H1 (cell line): ENCODE measurements around the gene KLHL14. TPM values are rescaled to one million over a fixed set of nuclear protein-coding genes. Genes with fewer than 3 reads are reported as not detected.

Experiments used
- CTCF ChIA-PET: fragments of 300-600 bp; sonication (Branson Sonifier 250); formaldehyde crosslinking; loops from one replicate; lab custom pipeline; 2021; ENCODE audit not compliant: partially characterized antibody; lab: Charles Lee
- POLR2A ChIA-PET: fragments of 300-600 bp; sonication (Branson Sonifier 250); formaldehyde crosslinking; loops from one replicate; lab custom pipeline; 2021; ENCODE audit warnings: inconsistent platforms; ENCODE audit not compliant: partially characterized antibody; lab: Charles Lee
- DNase-seq, 2 experiments: peaks; one replicate each; pipeline versions ENCODE4 v3.0.0 to v3.0.0-alpha.2; 2010 to 2022; ENCODE audit warnings: low spot score in 2 of 2, low read depth in 1 of 2, mixed read lengths in 1 of 2
- FAIRE-seq: peaks from 2 replicates; lab custom pipeline; 2011; peaks lifted over from hg19 to GRCh38; lab: Jason Lieb, UNC
- H2AFZ ChIP-seq: 2 replicates; pipeline ENCODE4 v1.8.1; 2012; ENCODE audit warnings: low read length, inconsistent platforms
- H2AK5ac ChIP-seq: 2 replicates; pipeline ENCODE4 v1.6.1; 2013; ENCODE audit warnings: low read depth, low read length
- H2BK120ac ChIP-seq: replicated peaks from 2 replicates; pipeline ENCODE3; 2013; ENCODE audit warnings: low read depth, low read length, inconsistent platforms
- H2BK12ac ChIP-seq: 2 replicates; pipeline ENCODE4 v1.6.1; 2013; ENCODE audit warnings: low read depth, low read length
- H2BK15ac ChIP-seq: 2 replicates; pipeline ENCODE4 v1.6.1; 2013; ENCODE audit warnings: low read length
- H2BK20ac ChIP-seq: 2 replicates; pipeline ENCODE4 v1.6.1; 2013; ENCODE audit warnings: low read length
- H2BK5ac ChIP-seq: 2 replicates; pipeline ENCODE4 v1.6.1; 2013; ENCODE audit warnings: low read depth, low read length
- H3K14ac ChIP-seq: 2 replicates; pipeline ENCODE4 v1.6.1; 2013; ENCODE audit warnings: inconsistent platforms; ENCODE audit not compliant: insufficient read length
- H3K18ac ChIP-seq: 2 replicates; pipeline ENCODE4 v1.6.1; 2013; ENCODE audit warnings: low read length; ENCODE audit errors: extremely low read depth
- H3K23ac ChIP-seq: 2 replicates; pipeline ENCODE4 v1.6.1; 2013; ENCODE audit warnings: inconsistent platforms; ENCODE audit not compliant: insufficient read length
- H3K23me2 ChIP-seq: 2 replicates; pipeline ENCODE4 v1.6.1; 2013; ENCODE audit warnings: low read depth, low read length
- H3K27ac ChIP-seq: 2 replicates; pipeline ENCODE4 v1.6.1; 2011; ENCODE audit warnings: low read depth, low read length, inconsistent platforms
- H3K27me3 ChIP-seq, 4 experiments: replicated peaks in 1 of 4; 1 replicate in 1 of 4; 2 replicates in 3 of 4; pipeline versions ENCODE4 v1.6.1 to v1.8.1; 2011 to 2013; ENCODE audit warnings: low read length in 3 of 4, mild to moderate bottlenecking in 3 of 4, inconsistent platforms in 2 of 4, mixed read lengths in 2 of 4, moderate library complexity in 1 of 4; ENCODE audit not compliant: control insufficient read depth in 3 of 4, insufficient read depth in 3 of 4; ENCODE audit errors: extremely low read depth in 1 of 4
- H3K36me3 ChIP-seq, 4 experiments: 2 replicates each; pipeline versions ENCODE4 v1.6.1 to v1.8.1; 2011 to 2013; ENCODE audit warnings: mild to moderate bottlenecking in 4 of 4, low read length in 3 of 4, moderate library complexity in 2 of 4, control low read depth in 1 of 4, inconsistent platforms in 1 of 4; ENCODE audit not compliant: insufficient read depth in 4 of 4, control insufficient read depth in 2 of 4
- H3K4ac ChIP-seq: replicated peaks from 2 replicates; pipeline ENCODE3; 2013; ENCODE audit warnings: low read length, low read depth, mixed read lengths, inconsistent platforms; ENCODE audit not compliant: insufficient read length
- H3K4me1 ChIP-seq, 4 experiments: replicated peaks in 1 of 4; 1 replicate in 1 of 4; 2 replicates in 3 of 4; pipeline versions ENCODE4 v1.6.1 to v1.8.1; 2011 to 2013; ENCODE audit warnings: low read length in 3 of 4, inconsistent platforms in 2 of 4, mixed read lengths in 1 of 4; ENCODE audit not compliant: insufficient read depth in 4 of 4, control insufficient read depth in 3 of 4
- H3K4me2 ChIP-seq, 2 experiments: 2 replicates each; pipeline versions ENCODE4 v1.6.1 to v1.8.1; 2011 to 2013; ENCODE audit warnings: low read depth in 2 of 2, low read length in 2 of 2, control low read depth in 1 of 2, inconsistent platforms in 1 of 2, mild to moderate bottlenecking in 1 of 2; ENCODE audit not compliant: insufficient read depth in 1 of 2
- H3K4me3 ChIP-seq, 4 experiments: fragments of 200-600, 300-600 bp in 1 of 4; sonication (generic), shearing (Covaris generic), sonication (Bioruptor Twin) in 1 of 4; 2 replicates each; pipeline versions ENCODE4 v1.5.1 to v1.8.1; 2011 to 2016; ENCODE audit warnings: low read length in 4 of 4, low read depth in 3 of 4, control low read depth in 2 of 4, inconsistent platforms in 2 of 4, mild to moderate bottlenecking in 2 of 4, mixed read lengths in 1 of 4, moderate library complexity in 1 of 4; ENCODE audit not compliant: insufficient read depth in 2 of 4; ENCODE audit errors: extremely low read depth in 1 of 4
- H3K56ac ChIP-seq: replicated peaks from 2 replicates; pipeline ENCODE3; 2013; ENCODE audit warnings: low read depth, mild to moderate bottlenecking, mixed read lengths, low read length, inconsistent platforms; ENCODE audit not compliant: insufficient read length
- H3K79me1 ChIP-seq: 2 replicates; pipeline ENCODE4 v1.6.1; 2013; ENCODE audit warnings: low read depth, low read length, control low read depth
- H3K79me2 ChIP-seq, 2 experiments: 2 replicates each; pipeline versions ENCODE4 v1.6.1 to v1.8.1; 2012 to 2013; ENCODE audit warnings: low read length in 2 of 2, mild to moderate bottlenecking in 2 of 2, inconsistent platforms in 1 of 2; ENCODE audit not compliant: insufficient read depth in 2 of 2, control insufficient read depth in 1 of 2
- H3K9ac ChIP-seq, 4 experiments: replicated peaks in 1 of 4; 1 replicate in 1 of 4; 2 replicates in 3 of 4; pipeline versions ENCODE4 v1.6.1 to v1.8.1; 2011 to 2013; ENCODE audit warnings: low read depth in 3 of 4, low read length in 3 of 4, control low read depth in 2 of 4, mild to moderate bottlenecking in 2 of 4, moderate library complexity in 2 of 4, inconsistent platforms in 1 of 4; ENCODE audit errors: extremely low read depth in 1 of 4
- H3K9me3 ChIP-seq, 2 experiments: 2 replicates each; pipeline versions ENCODE4 v1.6.1 to v1.8.1; 2012 to 2013; ENCODE audit warnings: mild to moderate bottlenecking in 2 of 2, moderate library complexity in 2 of 2, control low read depth in 1 of 2, inconsistent platforms in 1 of 2, low read depth in 1 of 2, low read length in 1 of 2, mixed read lengths in 1 of 2; ENCODE audit not compliant: insufficient read depth in 2 of 2
- H4K20me1 ChIP-seq, 2 experiments: replicated peaks in 1 of 2; 2 replicates each; pipeline versions ENCODE3 to v1.8.1; 2011 to 2013; ENCODE audit warnings: inconsistent platforms in 2 of 2, low read length in 2 of 2, mild to moderate bottlenecking in 1 of 2; ENCODE audit not compliant: insufficient read depth in 2 of 2, control insufficient read depth in 1 of 2
- H4K5ac ChIP-seq: 2 replicates; pipeline ENCODE4 v1.6.1; 2013; ENCODE audit warnings: low read length, low read depth, mixed read lengths, inconsistent platforms; ENCODE audit not compliant: insufficient read length
- H4K8ac ChIP-seq: 2 replicates; pipeline ENCODE4 v1.8.0; 2013; ENCODE audit warnings: mild to moderate bottlenecking, moderate library complexity, low read length, inconsistent platforms; ENCODE audit not compliant: insufficient read depth; ENCODE audit errors: extremely low read depth
- H4K91ac ChIP-seq: replicated peaks from 2 replicates; pipeline ENCODE3; 2013; ENCODE audit warnings: low read length, mixed read lengths, inconsistent platforms; ENCODE audit not compliant: insufficient read length
- BRCA1 ChIP-seq: IDR thresholded peaks from 2 replicates; pipeline ENCODE4 v1.6.1; 2012; ENCODE audit warnings: low read depth, low read length, improper control_type of control experiment
- CTBP2 ChIP-seq: IDR thresholded peaks from 2 replicates; pipeline ENCODE4 v1.7.0; 2011; ENCODE audit warnings: borderline replicate concordance, mild to moderate bottlenecking, moderate library complexity, mixed read lengths, low read length; ENCODE audit not compliant: insufficient read depth, insufficient read length
- E2F6 ChIP-seq: IDR thresholded peaks from 2 replicates; pipeline ENCODE4 v1.6.1; 2012; ENCODE audit warnings: inconsistent platforms
- EGR1 ChIP-seq: IDR thresholded peaks from 2 replicates; pipeline ENCODE4 v1.6.1; 2011; ENCODE audit warnings: low read depth, low read length, borderline replicate concordance
- JUND ChIP-seq: IDR thresholded peaks from 2 replicates; pipeline ENCODE4 v1.6.1; 2011; ENCODE audit warnings: mild to moderate bottlenecking, improper control_type of control experiment, low read length
- KDM5A ChIP-seq: fragments of 200-600 bp; IDR thresholded peaks from 2 replicates; pipeline ENCODE4 v1.7.1; 2012; ENCODE audit warnings: mild to moderate bottlenecking, low read length, inconsistent platforms, mixed read lengths
- MAFK ChIP-seq: IDR thresholded peaks from 2 replicates; pipeline ENCODE4 v1.6.1; 2012; ENCODE audit warnings: low read depth, mild to moderate bottlenecking, improper control_type of control experiment, low read length
- NRF1 ChIP-seq: IDR thresholded peaks from 2 replicates; pipeline ENCODE4 v1.6.1; 2011; ENCODE audit warnings: mild to moderate bottlenecking, low read depth, low read length, improper control_type of control experiment
- PHF8 ChIP-seq: fragments of 200-600 bp; sonication (generic); conservative IDR thresholded peaks from 2 replicates; pipeline ENCODE4 v1.7.1; 2012; ENCODE audit warnings: low read depth, mild to moderate bottlenecking, inconsistent platforms, low read length, moderate library complexity
- POLR2A ChIP-seq, 2 experiments: IDR thresholded peaks; 1 replicate in 1 of 2; 2 replicates in 1 of 2; pipeline ENCODE4 v1.6.1; 2011; ENCODE audit warnings: low read depth in 2 of 2, low read length in 2 of 2, mild to moderate bottlenecking in 2 of 2; ENCODE audit errors: control extremely low read depth in 1 of 2
- SIN3A ChIP-seq, 2 experiments: IDR thresholded peaks in 1 of 2; conservative IDR thresholded peaks in 1 of 2; 2 replicates each; pipeline ENCODE4 v1.6.1; 2011 to 2012; ENCODE audit warnings: low read length in 2 of 2, improper control_type of control experiment in 1 of 2, low read depth in 1 of 2, mild to moderate bottlenecking in 1 of 2
- SRF ChIP-seq: IDR thresholded peaks from 2 replicates; pipeline ENCODE4 v1.6.1; 2011; ENCODE audit warnings: mild to moderate bottlenecking, low read depth, low read length, moderate library complexity
- TAF7 ChIP-seq: optimal IDR thresholded peaks from 2 replicates; pipeline ENCODE3; 2011; ENCODE audit warnings: low read depth, mild to moderate bottlenecking, inconsistent platforms, low read length, moderate library complexity, borderline replicate concordance
- TCF12 ChIP-seq: IDR thresholded peaks from 2 replicates; pipeline ENCODE4 v1.6.1; 2011; ENCODE audit warnings: low read depth, mild to moderate bottlenecking, low read length
- YY1 ChIP-seq: IDR thresholded peaks from 2 replicates; pipeline ENCODE4 v1.6.1; 2011; ENCODE audit warnings: low read depth, mild to moderate bottlenecking, low read length
- WGBS, 2 experiments: shearing (Covaris generic) in 1 of 2; methylation state at CpG; one replicate each; pipeline versions ENCODE4 v1.1.6 to v1.1.7; 2013 to 2015; ENCODE audit warnings: low lambda C conversion rate in 2 of 2, mixed read lengths in 2 of 2, inconsistent platforms in 1 of 2, low coverage in 1 of 2, missing lambda C conversion rate in 1 of 2; ENCODE audit not compliant: insufficient replicate concordance in 2 of 2, insufficient coverage in 1 of 2, insufficient read length in 1 of 2; ENCODE audit errors: extremely low coverage in 1 of 2, missing lambda C conversion rate in 1 of 2; 5-methylcytosine and 5-hydroxymethylcytosine counted together
- polyA plus RNA-seq, 7 experiments: library from polyadenylated mRNA; depleted of rRNA in 3 of 7; stranded (reverse) in 5 of 7; unstranded in 2 of 7; fragments of >200 nt in 5 of 7; fragments of 200-250 nt in 2 of 7; gene quantifications; 1 replicate in 5 of 7; 2 replicates in 1 of 7; 4 replicates in 1 of 7; pipeline versions ENCODE4 v1.2.1 to v1.2.3, GENCODE V29; 2011 to 2013; ENCODE audit warnings: missing spikeins in 2 of 7, mixed read lengths in 2 of 7
- total RNA-seq: library from RNA; stranded (reverse); fragmentation: NEBNext Ultra II Directional; extraction: Animal tissue kit (Norgen Biotek cat#: 25700); gene quantifications from 2 replicates; pipeline ENCODE4 v1.2.1, GENCODE V29; 2021

The KLHL14 gene
- total and polyA plus RNA-seq, 2 of the 8 experiments (the other 6 are each of a cell fraction or from before 2014, with no cell fraction given) = 1.1 to 1.2 TPM

- Histone ChIP-seq H3K23me2 (no peaks in the 10 kb centered on the region), H3K4me3 (no peak overlapping the region), H3K4ac (no peak overlapping the region), H3K79me2 (no peaks in the 10 kb centered on the region), H2BK120ac (no peak overlapping the region), H2BK12ac (no peak overlapping the region), H3K79me1 (no peaks in the 10 kb centered on the region), H3K36me3 (no peaks in the 10 kb centered on the region), H2AK5ac (no peak overlapping the region), H3K9ac (no peak overlapping the region), H3K4me2 (no peak overlapping the region), H2BK15ac (no peak overlapping the region), H3K9me3 (no peaks in the 10 kb centered on the region), H3K18ac (no peak overlapping the region), H4K8ac (no peak overlapping the region), H2AFZ (no peak overlapping the region), H3K27me3 (no peaks in the 10 kb centered on the region), H3K4me1 (peaks cover 5 to 14% (median 8%) of the 10 kb centered on the region in 4 experiments), H3K23ac (no peak overlapping the region), H3K14ac (no peak overlapping the region), H4K20me1 (no peaks in the 10 kb centered on the region), H3K56ac (no peak overlapping the region)
- FAIRE-seq (no peak), DNase-seq (no peak)
- POLR2A ChIA-PET = no interaction called here
- 96% methylated on average over 3 of the region's 3 CpGs; no CpG with 5 or more reads in 1 of the 2 experiments for WGBS, 2 experiments
- TF ChIP-seq TAF7 (no peak), SRF (no peak), NRF1 (no peak), PHF8 (no peak), EGR1 (no peak), E2F6 (no peak), CTBP2 (no peak), POLR2A (IDR thresholded peaks at IDR 0.05; ENCODE audit: control extremely low read depth in 1 of 2, low read depth in 2 of 2, low read length in 2 of 2) (no peak), SIN3A (conservative IDR thresholded peaks at IDR 0.05 in 1 of 2, IDR thresholded peaks at IDR 0.05 in 1 of 2; ENCODE audit: low read depth in 1 of 2, low read length in 2 of 2) (no peak), KDM5A (no peak), TCF12 (no peak), JUND (no peak), BRCA1 (no peak), YY1 (no peak), MAFK (no peak)
- TF ChIP-seq, all 59 proteins: peak for 0
- no peak overlapping the region for H2BK5ac ChIP-seq
- H4K5ac ChIP-seq = no peak overlapping the region
- no peak overlapping the region for H3K27ac ChIP-seq
- no peak overlapping the region for H2BK20ac ChIP-seq
- H4K91ac ChIP-seq = no peak overlapping the region
- CTCF ChIA-PET = interaction anchor here (1.4 kb wide), 1 partner anchor 35 kb away, joined by 4 read pairs; no protein-coding TSS in a partner anchor
Measured at GRCh38 chr18:32750328-32750727, 22.5 kb downstream of the KLHL14 start.
